ENCODE results near the gene CENPN.

DNA sequence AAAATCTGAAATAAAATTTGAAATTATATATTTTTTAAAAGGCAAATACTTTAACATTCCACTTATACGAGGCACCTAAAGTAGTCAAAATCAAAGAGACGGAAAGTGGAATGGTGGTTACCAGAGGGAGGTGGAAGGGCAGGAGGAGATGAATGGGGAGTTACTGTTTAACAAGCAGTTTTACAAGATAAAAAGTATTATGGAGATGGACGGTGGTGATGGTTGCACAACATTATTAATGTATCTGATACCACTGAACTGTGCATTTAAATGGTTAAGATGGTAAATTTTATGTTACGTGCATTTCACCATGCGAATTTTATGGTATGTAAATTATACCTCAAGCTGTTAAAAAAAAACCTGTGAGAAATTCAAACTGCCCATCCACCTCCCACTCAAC is 5.7 kb upstream of the CENPN start:
- TF ChIP-seq, protein P1, sequence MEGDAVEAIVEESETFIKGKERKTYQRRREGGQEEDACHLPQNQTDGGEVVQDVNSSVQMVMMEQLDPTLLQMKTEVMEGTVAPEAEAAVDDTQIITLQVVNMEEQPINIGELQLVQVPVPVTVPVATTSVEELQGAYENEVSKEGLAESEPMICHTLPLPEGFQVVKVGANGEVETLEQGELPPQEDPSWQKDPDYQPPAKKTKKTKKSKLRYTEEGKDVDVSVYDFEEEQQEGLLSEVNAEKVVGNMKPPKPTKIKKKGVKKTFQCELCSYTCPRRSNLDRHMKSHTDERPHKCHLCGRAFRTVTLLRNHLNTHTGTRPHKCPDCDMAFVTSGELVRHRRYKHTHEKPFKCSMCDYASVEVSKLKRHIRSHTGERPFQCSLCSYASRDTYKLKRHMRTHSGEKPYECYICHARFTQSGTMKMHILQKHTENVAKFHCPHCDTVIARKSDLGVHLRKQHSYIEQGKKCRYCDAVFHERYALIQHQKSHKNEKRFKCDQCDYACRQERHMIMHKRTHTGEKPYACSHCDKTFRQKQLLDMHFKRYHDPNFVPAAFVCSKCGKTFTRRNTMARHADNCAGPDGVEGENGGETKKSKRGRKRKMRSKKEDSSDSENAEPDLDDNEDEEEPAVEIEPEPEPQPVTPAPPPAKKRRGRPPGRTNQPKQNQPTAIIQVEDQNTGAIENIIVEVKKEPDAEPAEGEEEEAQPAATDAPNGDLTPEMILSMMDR (IDR thresholded peaks at IDR 0.05) = no peak
- TF ChIP-seq EP300 (IDR thresholded peaks at IDR 0.05) (no peak), POLR2A (IDR thresholded peaks at IDR 0.05) (no peak)

Data from tibial nerve (tissue), 4 donors.